Activated CD8-positive, alpha-beta memory T cell treated with anti-CD3 and anti-CD28 coated beads, Interleukin-2, amount 10 ng/mL, durations not matched to agents 7 days and 5 days (primary cell): Measurements from ENCODE around the gene WDR88. TPM values are rescaled to one million over a fixed set of nuclear protein-coding genes. Genes with fewer than 3 reads are reported as not detected.
"Not testable (repeated sequence)": the region's sequence is repeated elsewhere in the genome, so short reads cannot be mapped to it uniquely, and the experiment has no call there.

Source experiments
- ATAC-seq: fragments of 150-1000 bp; cut with Tn5 transposase; one replicate; pipeline ENCODE4 v1.10.0; 2021; ENCODE audit warnings: moderate library complexity
- CTCF ChIA-PET: fragments of 350-600 bp; sonication (Branson Sonifier 250); formaldehyde crosslinking; loops from one replicate; lab custom pipeline; 2021; ENCODE audit warnings: antibody characterized with exemption; lab: Charles Lee
- DNase-seq: peaks from one replicate; pipeline ENCODE4 v3.0.0-alpha.2; 2020
- H3K27ac Mint-ChIP-seq: one replicate; pipeline ENCODE4 v1.8.0; 2021; ENCODE audit warnings: mild to moderate bottlenecking, mixed read lengths
- H3K27me3 Mint-ChIP-seq: one replicate; pipeline ENCODE4 v1.8.0; 2021; ENCODE audit warnings: mixed read lengths
- H3K36me3 Mint-ChIP-seq: one replicate; pipeline ENCODE4 v1.8.0; 2021; ENCODE audit warnings: mild to moderate bottlenecking, mixed read lengths
- H3K4me1 Mint-ChIP-seq: one replicate; pipeline ENCODE4 v1.8.0; 2021; ENCODE audit warnings: mixed read lengths
- H3K4me3 Mint-ChIP-seq: one replicate; pipeline ENCODE4 v1.8.0; 2021; ENCODE audit warnings: mild to moderate bottlenecking, moderate library complexity, mixed read lengths
- H3K9me3 Mint-ChIP-seq: one replicate; pipeline ENCODE4 v1.8.0; 2022; ENCODE audit warnings: low read depth, mixed read lengths
- total RNA-seq, 2 experiments: library from RNA; stranded (reverse); gene quantifications; one replicate each; pipeline ENCODE4 v1.2.3, GENCODE V29; 2021

Gene WDR88
- total RNA-seq, 2 experiments from 2014 or later, result not detected

- no peaks in the 10 kb centered on the region for H3K4me1 Mint-ChIP-seq
- no peak for ATAC-seq
- no peak overlapping the region for H3K4me3 Mint-ChIP-seq
- H3K27ac Mint-ChIP-seq, result no peak overlapping the region
- no peaks in the 10 kb centered on the region for H3K9me3 Mint-ChIP-seq
- DNase-seq, result no peak
- no peaks in the 10 kb centered on the region for H3K27me3 Mint-ChIP-seq
- CTCF ChIA-PET, result interaction anchor here (1.5 kb wide), 1 partner anchor 15 kb away, joined by 3 read pairs; no protein-coding TSS in a partner anchor
- H3K36me3 Mint-ChIP-seq, result peaks cover 37% of the 10 kb centered on the region
Measured at GRCh38 chr19:33110137-33110910, 21.6 kb upstream of the WDR88 start.

GRCh38 chr19:33111587-33111986 lies 20.3 kb upstream of the WDR88 start:
- DNase-seq (no peak), ATAC-seq (no peak)
- Mint-ChIP-seq H3K4me1 (no peaks in the 10 kb centered on the region), H3K27ac (no peak overlapping the region), H3K4me3 (no peak overlapping the region), H3K27me3 (no peaks in the 10 kb centered on the region), H3K36me3 (peaks cover 38% of the 10 kb centered on the region), H3K9me3 (no peaks in the 10 kb centered on the region)
- CTCF ChIA-PET, result no interaction called here

- no peaks in the 10 kb centered on the region for H3K9me3 Mint-ChIP-seq
- H3K4me1 Mint-ChIP-seq, result no peaks in the 10 kb centered on the region
- no peak overlapping the region for H3K27ac Mint-ChIP-seq
- no peaks in the 10 kb centered on the region for H3K27me3 Mint-ChIP-seq
- DNase-seq (no peak), ATAC-seq (no peak)
- H3K36me3 Mint-ChIP-seq, result peaks cover 42% of the 10 kb centered on the region
- no peak overlapping the region for H3K4me3 Mint-ChIP-seq
- CTCF ChIA-PET, result interaction anchor here (1.7 kb wide), 1 partner anchor 138 kb away, joined by 4 read pairs; no protein-coding TSS in a partner anchor
Measured at GRCh38 chr19:33114312-33114711, 17.6 kb upstream of the WDR88 start.

- DNase-seq (no peak), ATAC-seq (no peak)
- no peaks in the 10 kb centered on the region for H3K9me3 Mint-ChIP-seq
- no peaks in the 10 kb centered on the region for H3K4me1 Mint-ChIP-seq
- H3K27me3 Mint-ChIP-seq, result no peaks in the 10 kb centered on the region
- H3K4me3 Mint-ChIP-seq, result no peak overlapping the region
- H3K27ac Mint-ChIP-seq, result no peak overlapping the region
- peaks cover 29% of the 10 kb centered on the region for H3K36me3 Mint-ChIP-seq
- CTCF ChIA-PET, result interaction anchor here (0.7 to 3.5 kb wide), 5 partner anchors 36 to 587 kb away, joined by 3 to 32 read pairs (median 3); partner anchors contain the start of gene GPATCH1
Measured at GRCh38 chr19:33117501-33117900, 14.4 kb upstream of the WDR88 start.

- Mint-ChIP-seq H3K27me3 (no peaks in the 10 kb centered on the region), H3K9me3 (no peaks in the 10 kb centered on the region), H3K4me1 (no peaks in the 10 kb centered on the region), H3K27ac (no peak overlapping the region), H3K4me3 (no peak overlapping the region), H3K36me3 (peaks cover 27% of the 10 kb centered on the region)
- ATAC-seq (no peak), DNase-seq (no peak)
- CTCF ChIA-PET, result interaction anchor here (0.6 to 3.5 kb wide), 6 partner anchors 37 to 444 kb away, joined by 3 to 32 read pairs (median 4); partner anchors contain the start of genes ANKRD27, GPATCH1 and RGS9BP
Measured at GRCh38 chr19:33118643-33119042, 13.3 kb upstream of the WDR88 start.

GRCh38 chr19:33124207-33125098 lies 7.5 kb upstream of the WDR88 start:
- CTCF ChIA-PET, result interaction anchor here (0.8 to 3.9 kb wide), 13 partner anchors 11 to 544 kb away, joined by 3 to 23 read pairs (median 8); partner anchors contain the start of genes GPATCH1 and PDCD5
- Mint-ChIP-seq H3K36me3 (peaks cover 17% of the 10 kb centered on the region), H3K4me1 (peaks cover 4% of the 10 kb centered on the region), H3K27me3 (no peaks in the 10 kb centered on the region), H3K4me3 (no peak overlapping the region), H3K9me3 (no peaks in the 10 kb centered on the region), H3K27ac (no peak overlapping the region)
- DNase-seq, result no peak
- ATAC-seq, result no peak

GRCh38 chr19:33125929-33126388 lies 6.0 kb upstream of the WDR88 start:
- no peak overlapping the region for H3K4me3 Mint-ChIP-seq
- CTCF ChIA-PET, result interaction anchor here (0.7 to 3.9 kb wide), 20 partner anchors 9 to 290 kb away, joined by 3 to 23 read pairs (median 4); partner anchors contain the start of gene GPATCH1
- H3K36me3 Mint-ChIP-seq, result peaks cover 24% of the 10 kb centered on the region
- DNase-seq (peak; percentile 66), ATAC-seq (peak; percentile 90)
- H3K4me1 Mint-ChIP-seq, result peaks cover 4% of the 10 kb centered on the region
- H3K27ac Mint-ChIP-seq, result no peak overlapping the region
- H3K27me3 Mint-ChIP-seq, result no peaks in the 10 kb centered on the region
- H3K9me3 Mint-ChIP-seq, result no peaks in the 10 kb centered on the region

GRCh38 chr19:33126712-33127111 lies 5.2 kb upstream of the WDR88 start:
- CTCF ChIA-PET, result interaction anchor here (0.8 to 3.9 kb wide), 11 partner anchors 11 to 290 kb away, joined by 3 to 23 read pairs (median 3); no protein-coding TSS in a partner anchor
- H3K36me3 Mint-ChIP-seq, result peaks cover 22% of the 10 kb centered on the region
- H3K9me3 Mint-ChIP-seq, H3K4me1 Mint-ChIP-seq, DNase-seq, ATAC-seq, H3K4me3 Mint-ChIP-seq, H3K27me3 Mint-ChIP-seq, H3K27ac Mint-ChIP-seq: not testable (repeated sequence)

- DNase-seq (no peak), ATAC-seq (no peak)
- H3K4me1 Mint-ChIP-seq, result peaks cover 4% of the 10 kb centered on the region
- no peak overlapping the region for H3K27ac Mint-ChIP-seq
- peaks cover 21% of the 10 kb centered on the region for H3K36me3 Mint-ChIP-seq
- H3K9me3 Mint-ChIP-seq, result no peaks in the 10 kb centered on the region
- H3K4me3 Mint-ChIP-seq, result no peak overlapping the region
- no peaks in the 10 kb centered on the region for H3K27me3 Mint-ChIP-seq
- CTCF ChIA-PET, result interaction anchor here (1.2 to 1.7 kb wide), 3 partner anchors 47 to 154 kb away, joined by 3 to 6 read pairs (median 3); no protein-coding TSS in a partner anchor
Measured at GRCh38 chr19:33129901-33130300, 2.0 kb upstream of the WDR88 start.

GRCh38 chr19:33130433-33130832 lies 1.5 kb upstream of the WDR88 start:
- Mint-ChIP-seq H3K9me3 (no peaks in the 10 kb centered on the region), H3K4me1 (peaks cover 8% of the 10 kb centered on the region), H3K4me3 (no peak overlapping the region), H3K36me3 (peaks cover 19% of the 10 kb centered on the region), H3K27ac (no peak overlapping the region), H3K27me3 (no peaks in the 10 kb centered on the region)
- DNase-seq (no peak), ATAC-seq (no peak)
- CTCF ChIA-PET, result interaction anchor here (1.2 to 1.7 kb wide), 3 partner anchors 46 to 154 kb away, joined by 3 to 6 read pairs (median 3); no protein-coding TSS in a partner anchor

- Mint-ChIP-seq H3K4me1 (peaks cover 6% of the 10 kb centered on the region), H3K4me3 (no peak overlapping the region), H3K9me3 (no peaks in the 10 kb centered on the region), H3K27ac (no peak overlapping the region), H3K27me3 (no peaks in the 10 kb centered on the region), H3K36me3 (peaks cover 16% of the 10 kb centered on the region)
- CTCF ChIA-PET, result interaction anchor here (0.8 to 2.4 kb wide), 3 partner anchors 44 to 346 kb away, joined by 3 to 10 read pairs (median 3); no protein-coding TSS in a partner anchor
- no peak for ATAC-seq
- DNase-seq, result no peak
Measured at GRCh38 chr19:33132425-33132824, 511 bp downstream of the WDR88 start.

- CTCF ChIA-PET, result interaction anchor here (1.4 to 2.4 kb wide), 3 partner anchors 51 to 347 kb away, joined by 3 to 10 read pairs (median 8); no protein-coding TSS in a partner anchor
- Mint-ChIP-seq H3K4me1 (peaks cover 6% of the 10 kb centered on the region), H3K27ac (no peak overlapping the region)
Measured at GRCh38 chr19:33133438-33134031, 1.6 kb downstream of the WDR88 start.

More at GRCh38 chr19:33133438-33134031, 1.6 kb downstream of the WDR88 start:
- DNase-seq, result no peak
- Mint-ChIP-seq H3K9me3 (no peaks in the 10 kb centered on the region), H3K4me3 (no peak overlapping the region), H3K36me3 (peaks cover 12% of the 10 kb centered on the region), H3K27me3 (no peaks in the 10 kb centered on the region)
- ATAC-seq, result no peak
